HG03558 (cell line): Measurements from ENCODE around the gene AHNAK.
"Not testable (repeated sequence)": the region's sequence is repeated elsewhere in the genome, so short reads cannot be mapped to it uniquely, and the experiment has no call there.

ENCODE experiments used
- ATAC-seq: cut with Tn5 transposase; IDR thresholded peaks from one replicate; pipeline ENCODE4 v1.9.1; 2021; ENCODE audit warnings: moderate number of reproducible peaks; ENCODE audit not compliant: unreplicated experiment; ENCODE audit errors: extremely low read depth

AHNAK gene

GRCh38 chr11:62546244-62546928 is at the start of gene AHNAK:
Gene AHNAK (minus strand): TSS chr11:62546806. CDS start chr11:62536098, 10,708 bp downstream.
- no peak for ATAC-seq

GRCh38 chr11:62595124-62595523 is 48.5 kb upstream of the AHNAK start:
- ATAC-seq: no peak

- no peak for ATAC-seq
Measured at GRCh38 chr11:62593434-62594044, 46.9 kb upstream of the AHNAK start.

DNA sequence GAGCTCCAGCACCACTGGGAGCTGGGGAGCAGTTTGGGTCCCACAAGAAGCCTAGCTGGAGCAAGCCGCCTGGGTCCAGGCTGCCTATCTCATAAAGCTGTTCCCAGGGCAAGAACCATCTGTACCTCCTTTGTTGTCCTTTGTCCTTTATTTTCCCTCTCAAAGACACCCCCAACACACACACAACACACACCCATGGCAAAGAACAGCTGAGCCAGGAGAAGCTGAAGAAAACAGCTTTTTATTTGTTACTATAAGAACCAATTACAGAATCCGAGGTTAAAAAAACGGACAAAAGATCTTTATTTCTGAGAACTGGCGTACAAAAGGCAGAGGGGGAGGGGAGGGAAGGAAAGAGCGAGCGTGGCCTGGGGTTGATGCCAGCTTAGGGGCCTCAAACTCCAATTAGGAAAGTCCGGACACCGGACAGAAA is 46.4 kb upstream of the AHNAK start:
- ATAC-seq: no peak

DNA sequence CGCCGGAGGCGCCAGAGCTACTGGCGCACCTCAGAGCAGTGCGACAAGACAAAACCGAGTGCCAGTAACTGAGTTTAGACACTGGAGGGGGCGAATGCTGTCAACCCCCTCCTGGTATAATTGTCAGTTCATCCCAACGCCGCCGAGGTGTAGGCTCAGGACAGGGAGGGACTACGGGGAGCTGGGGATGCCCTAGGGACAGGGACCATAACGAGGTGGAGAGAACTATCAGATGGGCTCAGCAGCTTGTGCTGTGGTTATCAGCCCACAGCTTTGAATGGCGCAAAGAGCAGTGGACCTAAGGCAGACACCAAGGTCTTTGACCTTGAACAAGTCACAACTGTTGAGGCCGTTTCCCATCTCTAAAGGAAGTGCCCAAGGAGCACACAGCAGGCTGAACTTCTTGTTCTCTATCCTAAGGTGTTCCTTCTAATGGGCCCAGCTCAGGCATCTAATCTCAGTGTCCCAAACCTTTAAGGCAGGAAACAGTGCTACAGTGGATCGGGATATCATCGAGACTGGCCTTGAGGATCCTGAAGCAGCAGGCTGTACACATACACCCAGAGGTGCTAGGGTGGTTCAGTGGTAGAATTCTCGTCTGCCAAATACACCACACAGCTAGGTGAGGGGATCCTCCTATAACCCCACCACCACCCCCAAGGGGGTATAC is 45.7 kb upstream of the AHNAK start:
- ATAC-seq: no peak

DNA sequence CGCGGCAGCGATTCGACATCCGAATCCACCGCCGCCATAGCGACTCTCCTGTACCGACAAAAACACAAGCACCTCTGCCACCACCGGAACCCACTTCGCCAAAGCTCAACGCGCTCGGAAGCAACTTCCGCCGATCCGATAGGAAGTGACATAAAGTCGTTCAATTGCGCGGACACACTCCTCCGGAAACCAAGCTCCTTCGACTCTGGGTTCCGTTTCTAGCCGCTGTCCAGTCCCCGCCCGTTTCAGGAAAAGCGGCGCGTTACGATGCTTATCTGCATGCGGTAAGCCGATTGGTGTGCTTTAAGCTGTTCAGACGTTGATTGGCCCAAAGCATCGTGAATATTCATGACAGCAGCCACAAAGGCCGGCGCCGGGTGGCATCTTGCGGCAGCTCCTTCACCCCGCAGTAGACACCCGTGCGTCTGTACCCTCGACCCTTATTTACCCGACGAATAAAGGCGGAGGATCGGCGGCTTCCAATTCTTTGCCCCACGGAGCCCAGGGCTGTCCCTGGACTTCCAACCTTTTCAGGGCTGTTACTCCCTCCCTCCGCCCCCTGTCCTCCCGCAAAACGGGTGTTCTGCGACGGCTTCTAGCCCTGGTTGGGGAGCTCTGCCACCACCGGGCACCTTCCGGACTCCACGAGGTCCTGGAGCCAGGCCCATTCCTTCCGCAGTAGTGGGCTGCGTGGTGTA is 45.0 kb upstream of the AHNAK start, which contains the start of gene TUT1:
Gene TUT1, minus strand, starts transcription at position 76 of the 698 bp plus-strand sequence. Its CDS starts 38 bp downstream, at position 38.
- ATAC-seq: peak; percentile 73

- ATAC-seq: no peak
Measured at GRCh38 chr11:62588966-62589637, 42.5 kb upstream of the AHNAK start.

GRCh38 chr11:62585356-62585755 is 38.8 kb upstream of the AHNAK start:
- ATAC-seq: not testable (repeated sequence)

GRCh38 chr11:62581735-62582134 is 35.1 kb upstream of the AHNAK start:
- ATAC-seq: not testable (repeated sequence)

DNA sequence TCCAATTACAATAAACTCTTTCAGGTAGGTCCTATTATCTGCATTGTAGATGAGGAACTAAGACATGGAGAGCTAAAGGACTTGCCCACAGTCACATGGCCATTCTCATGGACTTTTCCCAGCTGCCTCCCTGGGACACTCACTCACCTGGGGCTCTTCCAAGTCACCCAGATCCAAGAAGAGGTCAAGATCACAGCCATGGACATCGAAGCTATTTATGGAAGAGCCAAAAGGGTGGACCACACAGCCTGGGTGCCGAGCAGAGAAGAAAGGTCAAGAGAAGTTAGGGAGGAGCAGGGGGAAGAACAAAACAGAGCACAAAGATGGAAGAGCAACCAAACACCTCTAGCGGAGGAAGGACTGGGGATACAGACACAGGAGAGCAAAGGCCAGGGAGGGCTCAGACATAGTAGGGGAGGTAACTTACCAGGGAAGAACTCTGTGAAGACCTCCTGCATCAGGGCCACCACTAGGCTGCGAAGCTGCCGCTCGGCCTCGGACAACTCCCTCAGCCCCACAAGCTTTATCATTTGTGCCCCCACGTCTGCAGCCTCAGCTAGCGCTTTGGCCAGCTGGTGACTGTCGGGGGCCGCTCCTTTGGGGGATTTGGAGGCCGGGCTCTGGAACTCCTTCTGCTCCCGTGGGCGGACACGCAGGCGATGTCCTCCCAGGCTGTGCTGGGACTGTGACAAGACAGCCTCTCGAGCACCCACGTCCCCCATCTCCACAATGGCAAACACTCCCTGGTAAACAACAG is 34.5 kb upstream of the AHNAK start:
- no peak for ATAC-seq

DNA sequence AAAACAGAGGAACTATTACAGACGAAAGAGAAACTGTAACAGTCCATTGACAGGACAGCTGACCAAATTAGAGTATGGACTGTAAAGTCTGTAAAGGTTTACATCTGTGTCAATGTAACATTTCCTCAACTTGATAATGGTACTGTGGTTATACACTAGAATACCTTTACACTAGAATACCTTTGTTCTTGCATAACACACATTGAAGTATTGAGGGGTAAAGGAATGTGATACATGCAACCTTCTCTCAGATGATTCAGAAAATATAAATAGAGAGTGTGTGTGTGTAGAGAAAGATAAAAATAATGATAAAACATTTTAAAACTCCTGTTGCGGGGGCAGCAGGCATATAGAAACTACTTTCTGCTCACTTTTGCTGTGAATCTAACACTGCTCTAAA is 32.6 kb upstream of the AHNAK start:
- ATAC-seq: no peak

DNA sequence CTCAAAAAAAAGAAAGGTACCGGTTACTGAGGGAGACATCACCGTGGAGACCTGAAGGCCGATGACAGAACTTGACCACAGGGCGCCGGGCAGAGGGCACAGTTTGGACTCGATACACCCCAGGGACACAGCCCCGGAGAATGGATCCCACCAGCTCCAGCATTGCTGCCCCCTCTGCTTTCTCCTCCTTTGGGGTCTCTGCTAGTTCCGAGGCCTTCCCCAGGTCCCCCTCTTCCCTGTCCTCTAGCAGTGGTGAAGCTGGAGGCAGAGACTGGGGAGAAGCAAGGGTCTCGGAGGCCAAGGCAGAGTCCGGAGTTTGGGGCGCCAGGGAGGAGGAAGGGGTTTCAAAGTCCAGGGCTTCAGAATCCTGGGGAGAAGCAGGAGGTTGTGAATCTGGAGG is 31.9 kb upstream of the AHNAK start:
- no peak for ATAC-seq

- ATAC-seq: no peak
Measured at GRCh38 chr11:62577046-62577714, 30.6 kb upstream of the AHNAK start.

GRCh38 chr11:62575837-62576236 is 29.2 kb upstream of the AHNAK start:
- no peak for ATAC-seq

DNA sequence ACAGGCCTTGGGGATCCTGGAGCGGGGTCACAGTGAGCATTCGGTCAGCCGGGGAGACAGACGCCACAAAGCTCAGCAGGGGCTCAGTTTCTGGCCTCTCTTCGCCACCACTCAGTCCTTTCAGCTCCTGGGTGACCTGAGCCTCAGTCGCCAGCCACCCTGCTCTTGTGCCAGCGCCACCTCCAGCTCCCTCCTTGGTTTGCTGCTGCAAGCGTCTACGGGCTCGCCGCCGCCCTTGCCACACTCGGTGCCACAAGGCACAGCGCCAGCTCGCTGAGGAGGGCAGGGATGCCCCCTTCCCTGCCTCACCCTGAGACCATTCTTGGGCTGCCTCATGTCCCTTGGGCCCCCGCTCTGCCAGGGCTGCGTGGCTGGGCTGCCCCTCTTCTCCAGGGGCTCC is 28.6 kb upstream of the AHNAK start:
- ATAC-seq: no peak

GRCh38 chr11:62574363-62575071 is 27.9 kb upstream of the AHNAK start:
- ATAC-seq: no peak

GRCh38 chr11:62573592-62574362 is 27.2 kb upstream of the AHNAK start, which contains the start of gene EEF1G:
Gene EEF1G (minus strand): TSS chr11:62573891. CDS start chr11:62573842, 49 bp downstream.
- ATAC-seq: peak; percentile 57
